CD14-positive monocyte (primary cell): Measurements from ENCODE around the gene MAGEF1. TPM values are rescaled to one million over a fixed set of nuclear protein-coding genes. Genes with fewer than 3 reads are reported as not detected.

Source experiments
- DNase-seq, 3 donors: peaks; one replicate each; pipeline ENCODE4 v3.0.0-alpha.2; 2011 to 2022
- H2AFZ ChIP-seq: 2 replicates; pipeline ENCODE4 v1.6.0; 2012; ENCODE audit warnings: mild to moderate bottlenecking, low read depth, low read length, inconsistent platforms; ENCODE audit not compliant: insufficient read depth, poor library complexity, severe bottlenecking
- H3K27ac ChIP-seq, 2 donors: 1 replicate in 1 of 2; 2 replicates in 1 of 2; pipeline ENCODE4 v1.5.1; 2012 to 2013; ENCODE audit warnings: low read length in 2 of 2, control low read depth in 1 of 2, inconsistent platforms in 1 of 2, low read depth in 1 of 2, mild to moderate bottlenecking in 1 of 2
- H3K27me3 ChIP-seq, 2 donors: one replicate each; pipeline versions ENCODE4 v1.6.0 to v1.6.1; 2011 to 2013; ENCODE audit warnings: low read length in 2 of 2; ENCODE audit not compliant: control insufficient read depth in 2 of 2, insufficient read depth in 2 of 2
- H3K36me3 ChIP-seq, 2 donors: replicated peaks in 1 of 2; 1 replicate in 1 of 2; 2 replicates in 1 of 2; pipeline versions ENCODE4 v1.5.1 to v1.6.1; 2012 to 2013; ENCODE audit warnings: low read length in 2 of 2, control low read depth in 1 of 2, inconsistent platforms in 1 of 2, mild to moderate bottlenecking in 1 of 2; ENCODE audit not compliant: insufficient read depth in 2 of 2, control insufficient read depth in 1 of 2
- H3K4me1 ChIP-seq, 2 donors: 1 replicate in 1 of 2; 2 replicates in 1 of 2; pipeline versions ENCODE4 v1.5.1 to v1.6.1; 2012 to 2013; ENCODE audit warnings: low read length in 2 of 2, control low read depth in 1 of 2, inconsistent platforms in 1 of 2, mild to moderate bottlenecking in 1 of 2, moderate library complexity in 1 of 2; ENCODE audit not compliant: insufficient read depth in 2 of 2, control insufficient read depth in 1 of 2
- H3K4me2 ChIP-seq: replicated peaks from 2 replicates; pipeline ENCODE3; 2012; ENCODE audit warnings: low read length, moderate library complexity, mild to moderate bottlenecking; ENCODE audit not compliant: poor library complexity, severe bottlenecking; ENCODE audit errors: extremely low read depth
- H3K4me3 ChIP-seq, 3 experiments: fragments of 200-600 bp in 1 of 3; sonication (generic) in 1 of 3; replicated peaks in 1 of 3; 1 replicate in 2 of 3; 2 replicates in 1 of 3; pipeline ENCODE4 v1.5.1; 2011 to 2013; ENCODE audit warnings: low read length in 3 of 3, mild to moderate bottlenecking in 3 of 3, control low read depth in 2 of 3, low read depth in 2 of 3, inconsistent platforms in 1 of 3, moderate library complexity in 1 of 3
- H3K79me2 ChIP-seq: 2 replicates; pipeline ENCODE4 v1.6.0; 2012; ENCODE audit warnings: mild to moderate bottlenecking, control low read depth, inconsistent platforms, low read length, moderate library complexity; ENCODE audit not compliant: insufficient read depth
- H3K9ac ChIP-seq: 2 replicates; pipeline ENCODE4 v1.6.0; 2017; ENCODE audit warnings: low read length, mild to moderate bottlenecking; ENCODE audit not compliant: insufficient read depth, poor library complexity, severe bottlenecking
- H3K9me3 ChIP-seq, 2 donors: replicated peaks in 1 of 2; 1 replicate in 1 of 2; 2 replicates in 1 of 2; pipeline versions ENCODE4 v1.5.1 to v1.6.1; 2012 to 2013; ENCODE audit warnings: low read length in 2 of 2, control low read depth in 1 of 2; ENCODE audit not compliant: control insufficient read depth in 1 of 2, insufficient read depth in 1 of 2
- H4K20me1 ChIP-seq: 2 replicates; pipeline ENCODE4 v1.6.0; 2012; ENCODE audit warnings: mild to moderate bottlenecking, low read length, control low read depth, moderate library complexity; ENCODE audit not compliant: insufficient read depth
- H3K27ac Mint-ChIP-seq, 7 donors: one replicate each; pipeline ENCODE4 v1.8.0; 2020; ENCODE audit warnings: mild to moderate bottlenecking in 7 of 7, mixed read lengths in 7 of 7, moderate library complexity in 6 of 7, inconsistent platforms in 2 of 7
- H3K27me3 Mint-ChIP-seq, 3 donors: one replicate each; pipeline ENCODE4 v1.8.0; 2021 to 2022; ENCODE audit warnings: low read depth in 3 of 3, mild to moderate bottlenecking in 3 of 3, mixed read lengths in 3 of 3, moderate library complexity in 3 of 3, inconsistent platforms in 1 of 3
- H3K36me3 Mint-ChIP-seq, 2 donors: one replicate each; pipeline ENCODE4 v1.8.0; 2020; ENCODE audit warnings: mixed read lengths in 2 of 2, inconsistent platforms in 1 of 2, mild to moderate bottlenecking in 1 of 2
- H3K4me1 Mint-ChIP-seq: one replicate; pipeline ENCODE4 v1.8.0; 2020; ENCODE audit warnings: mild to moderate bottlenecking, mixed read lengths
- H3K4me3 Mint-ChIP-seq, 2 donors: one replicate each; pipeline ENCODE4 v1.8.0; 2020; ENCODE audit warnings: mild to moderate bottlenecking in 2 of 2, mixed read lengths in 2 of 2, moderate library complexity in 1 of 2
- H3K9me3 Mint-ChIP-seq, 7 donors: one replicate each; pipeline ENCODE4 v1.8.0; 2020 to 2022; ENCODE audit warnings: mixed read lengths in 7 of 7, mild to moderate bottlenecking in 6 of 7, moderate library complexity in 6 of 7, inconsistent platforms in 2 of 7
- WGBS: methylation state at CpG from one replicate; pipeline ENCODE4 v1.1.5; 2013; ENCODE audit warnings: missing lambda C conversion rate; ENCODE audit not compliant: insufficient coverage; 5-methylcytosine and 5-hydroxymethylcytosine counted together
- intact Hi-C, 2 donors: fragments of 100-400 bp; cut with micrococcal nuclease; formaldehyde crosslinking; loops; one replicate each; pipeline versions ENCODE4 v1.15.0 to v1.15.1; 2023
- polyA plus RNA-seq, 3 donors: library from polyadenylated mRNA; depleted of rRNA in 1 of 3; unstranded in 2 of 3; stranded (reverse) in 1 of 3; fragments of 300-500 nt in 2 of 3; fragments of >200 nt in 1 of 3; fragmentation: Illumina TruSeq in 2 of 3; gene quantifications; 1 replicate in 2 of 3; 2 replicates in 1 of 3; pipeline ENCODE4 v1.2.3, GENCODE V29; 2012 to 2021
- TF ChIP-seq, protein P1 (sequence below): fragments of 200-600 bp; IDR thresholded peaks from one replicate; pipeline ENCODE4 v1.8.0; 2022; ENCODE audit warnings: antibody characterized with exemption, mild to moderate bottlenecking

Gene MAGEF1
- polyA plus RNA-seq, 3 donors: 1.7 to 14.8 (median 12.2) TPM

GRCh38 chr3:184741798-184742675 lies 30.2 kb upstream of the MAGEF1 start:
- Mint-ChIP-seq H3K27ac (no peak overlapping the region), H3K9me3 (no peaks in the 10 kb centered on the region), H3K36me3 (no peaks in the 10 kb centered on the region), H3K4me3 (no peak overlapping the region), H3K27me3 (peaks cover 3 to 11% (median 3%) of the 10 kb centered on the region in 3 donors), H3K4me1 (peaks cover 14% of the 10 kb centered on the region)
- Histone ChIP-seq H3K4me1 (peaks cover 10 to 21% of the 10 kb centered on the region in 2 donors), H3K36me3 (no peaks in the 10 kb centered on the region), H3K79me2 (no peaks in the 10 kb centered on the region), H3K27ac (no peak overlapping the region), H2AFZ (no peak overlapping the region), H3K4me3 (no peak overlapping the region), H3K27me3 (no peaks in the 10 kb centered on the region), H3K4me2 (peak overlapping the region; percentile 30), H3K9ac (no peak overlapping the region), H3K9me3 (no peaks in the 10 kb centered on the region), H4K20me1 (no peaks in the 10 kb centered on the region)
- intact Hi-C loops: no loop called here
- TF ChIP-seq, protein P1, sequence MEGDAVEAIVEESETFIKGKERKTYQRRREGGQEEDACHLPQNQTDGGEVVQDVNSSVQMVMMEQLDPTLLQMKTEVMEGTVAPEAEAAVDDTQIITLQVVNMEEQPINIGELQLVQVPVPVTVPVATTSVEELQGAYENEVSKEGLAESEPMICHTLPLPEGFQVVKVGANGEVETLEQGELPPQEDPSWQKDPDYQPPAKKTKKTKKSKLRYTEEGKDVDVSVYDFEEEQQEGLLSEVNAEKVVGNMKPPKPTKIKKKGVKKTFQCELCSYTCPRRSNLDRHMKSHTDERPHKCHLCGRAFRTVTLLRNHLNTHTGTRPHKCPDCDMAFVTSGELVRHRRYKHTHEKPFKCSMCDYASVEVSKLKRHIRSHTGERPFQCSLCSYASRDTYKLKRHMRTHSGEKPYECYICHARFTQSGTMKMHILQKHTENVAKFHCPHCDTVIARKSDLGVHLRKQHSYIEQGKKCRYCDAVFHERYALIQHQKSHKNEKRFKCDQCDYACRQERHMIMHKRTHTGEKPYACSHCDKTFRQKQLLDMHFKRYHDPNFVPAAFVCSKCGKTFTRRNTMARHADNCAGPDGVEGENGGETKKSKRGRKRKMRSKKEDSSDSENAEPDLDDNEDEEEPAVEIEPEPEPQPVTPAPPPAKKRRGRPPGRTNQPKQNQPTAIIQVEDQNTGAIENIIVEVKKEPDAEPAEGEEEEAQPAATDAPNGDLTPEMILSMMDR: no peak
- DNase-seq: peak in 1 of 3 donors; percentile 31
- 38% methylated on average over 3 of the region's 12 CpGs for WGBS

DNA sequence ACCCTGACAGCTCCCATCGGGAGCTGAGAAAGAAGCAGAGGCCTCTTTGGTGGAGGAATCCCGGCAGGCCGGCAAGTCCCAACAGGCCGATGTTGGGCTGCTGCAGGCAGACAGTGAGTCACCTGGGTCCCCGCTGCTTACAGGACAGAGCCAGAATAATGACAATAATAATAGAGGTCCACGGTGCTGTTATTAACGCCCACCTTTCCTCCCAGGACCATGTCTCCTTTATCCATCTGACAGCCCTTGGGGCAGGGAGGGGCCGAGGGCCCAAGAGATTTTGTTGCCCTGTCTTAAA lies 29.3 kb upstream of the MAGEF1 start:
- Histone ChIP-seq H2AFZ (no peak overlapping the region), H3K9ac (no peak overlapping the region), H3K27me3 (no peaks in the 10 kb centered on the region), H3K36me3 (no peaks in the 10 kb centered on the region), H4K20me1 (no peaks in the 10 kb centered on the region), H3K27ac (no peak overlapping the region), H3K4me1 (peaks cover 10 to 21% of the 10 kb centered on the region in 2 donors), H3K9me3 (no peaks in the 10 kb centered on the region), H3K4me3 (no peak overlapping the region), H3K4me2 (no peak overlapping the region), H3K79me2 (no peaks in the 10 kb centered on the region)
- no peak for DNase-seq
- H3K4me3 Mint-ChIP-seq: no peak overlapping the region
- WGBS: 96% methylated on average over 4 of the region's 8 CpGs
- peaks cover 3 to 11% (median 3%) of the 10 kb centered on the region in 3 donors for H3K27me3 Mint-ChIP-seq
- no peaks in the 10 kb centered on the region for H3K36me3 Mint-ChIP-seq
- no peak overlapping the region for H3K27ac Mint-ChIP-seq
- intact Hi-C loops: no loop called here
- H3K4me1 Mint-ChIP-seq: peaks cover 14% of the 10 kb centered on the region
- TF ChIP-seq, protein P1: no peak
- no peaks in the 10 kb centered on the region for H3K9me3 Mint-ChIP-seq
